Liver (tissue), 3 donors: Measurements from ENCODE around the gene USH2A.

ENCODE experiments used
- CTCF ChIP-seq: fragments of 150-350 bp; IDR thresholded peaks from 2 replicates; pipeline ENCODE4 v1.5.1; 2017; ENCODE audit warnings: improper control_type of control experiment, low read depth, low read length; ENCODE audit not compliant: missing input control
- EGR1 ChIP-seq, 2 donors: IDR thresholded peaks; 2 replicates each; pipeline ENCODE4 v1.6.1; 2016 to 2018; ENCODE audit warnings: antibody characterized with exemption in 2 of 2, low read depth in 2 of 2
- HNF4A ChIP-seq, 2 donors: conservative IDR thresholded peaks; 2 replicates each; pipeline ENCODE4 v1.6.1; 2016; ENCODE audit warnings: antibody characterized with exemption in 2 of 2, mild to moderate bottlenecking in 2 of 2
- MAX ChIP-seq: IDR thresholded peaks from 2 replicates; pipeline ENCODE4 v1.6.1; 2016; ENCODE audit warnings: antibody characterized with exemption
- REST ChIP-seq: IDR thresholded peaks from 2 replicates; pipeline ENCODE4 v1.6.1; 2016; ENCODE audit warnings: antibody characterized with exemption, mild to moderate bottlenecking
- RXRA ChIP-seq, 2 donors: IDR thresholded peaks; 2 replicates each; pipeline ENCODE4 v1.6.1; 2017 to 2018; ENCODE audit warnings: antibody characterized with exemption in 2 of 2, mild to moderate bottlenecking in 1 of 2
- SP1 ChIP-seq: IDR thresholded peaks from 2 replicates; pipeline ENCODE4 v1.6.1; 2018; ENCODE audit warnings: antibody characterized with exemption, mild to moderate bottlenecking
- TAF1 ChIP-seq: conservative IDR thresholded peaks from 2 replicates; pipeline ENCODE4 v1.6.1; 2016; ENCODE audit warnings: antibody characterized with exemption, mild to moderate bottlenecking
- YY1 ChIP-seq: IDR thresholded peaks from 2 replicates; pipeline ENCODE4 v1.6.1; 2016; ENCODE audit warnings: antibody characterized with exemption, mild to moderate bottlenecking
- ZBTB33 ChIP-seq: IDR thresholded peaks from 2 replicates; pipeline ENCODE4 v1.6.1; 2016; ENCODE audit warnings: antibody characterized with exemption
- donor health status: healthy.
- donor health status: healthy.

GRCh38 chr1:215730600-215730999 is 692.6 kb downstream of the USH2A start:
- TF ChIP-seq CTCF (no peak), REST (no peak), RXRA (IDR thresholded peaks at IDR 0.05) (no peak), MAX (no peak), YY1 (no peak), EGR1 (IDR thresholded peaks at IDR 0.05; ENCODE audit: low read depth in 2 of 2) (no peak), TAF1 (no peak), HNF4A (conservative IDR thresholded peaks at IDR 0.05) (no peak), SP1 (no peak), ZBTB33 (no peak)
